IMR-90 (cell line): ENCODE results near the gene ITIH4. TPM values are rescaled to one million over a fixed set of nuclear protein-coding genes. Genes with fewer than 3 reads are reported as not detected.

ENCODE experiments used
- ATAC-seq: fragments of 200-7000 bp; cut with Tn5 transposase; 2 replicates; pipeline ENCODE4 v1.9.1; 2020; ENCODE audit warnings: low read depth, mild to moderate bottlenecking, moderate library complexity
- BruUV-seq: library from RNA; stranded (reverse); fragments of 400-500 nt; replicated peaks from 2 replicates; lab custom pipeline; 2021; lab: Mats Ljungman, UMichigan
- CTCF ChIA-PET: fragments of 300-600 bp; formaldehyde crosslinking; extraction: SDS; loops from one replicate; lab custom pipeline; 2021; ENCODE audit warnings: antibody characterized with exemption; lab: Yijun Ruan, JAX
- POLR2A ChIA-PET: fragments of 300-600 bp; sonication (Branson Sonifier 250); formaldehyde crosslinking; loops from one replicate; lab custom pipeline; 2022; ENCODE audit warnings: antibody characterized with exemption; ENCODE audit not compliant: unreplicated experiment; lab: Charles Lee
- DNase-seq: peaks from one replicate; pipeline ENCODE4 v3.0.0; 2013
- H2AFZ ChIP-seq: replicated peaks from 2 replicates; pipeline ENCODE3; 2013; ENCODE audit warnings: low read length, mild to moderate bottlenecking; ENCODE audit not compliant: poor library complexity
- H2AK5ac ChIP-seq: 2 replicates; pipeline ENCODE4 v1.6.1; 2013; ENCODE audit warnings: low read depth, low read length, inconsistent platforms
- H2AK9ac ChIP-seq: replicated peaks from 2 replicates; pipeline ENCODE3; 2013; ENCODE audit warnings: mild to moderate bottlenecking, low read depth, low read length, moderate library complexity; ENCODE audit not compliant: poor library complexity
- H2BK120ac ChIP-seq: 2 replicates; pipeline ENCODE4 v1.6.1; 2013; ENCODE audit warnings: low read depth, low read length, inconsistent platforms
- H2BK15ac ChIP-seq: 3 replicates; pipeline ENCODE4 v1.6.1; 2013; ENCODE audit warnings: low read depth, low read length, inconsistent platforms
- H2BK20ac ChIP-seq: 2 replicates; pipeline ENCODE4 v1.6.1; 2013; ENCODE audit warnings: low read depth, mild to moderate bottlenecking, inconsistent platforms, low read length, moderate library complexity
- H2BK5ac ChIP-seq: 2 replicates; pipeline ENCODE4 v1.6.1; 2013; ENCODE audit warnings: mild to moderate bottlenecking, low read depth, low read length, inconsistent platforms; ENCODE audit not compliant: poor library complexity, severe bottlenecking
- H3K14ac ChIP-seq: replicated peaks from 2 replicates; pipeline ENCODE4 v1.6.1; 2013; ENCODE audit warnings: low read depth, low read length, inconsistent platforms
- H3K18ac ChIP-seq: 2 replicates; pipeline ENCODE4 v1.6.1; 2013; ENCODE audit warnings: low read depth, low read length, control low read depth
- H3K23ac ChIP-seq: 2 replicates; pipeline ENCODE4 v1.6.1; 2013; ENCODE audit warnings: low read depth, low read length, inconsistent platforms
- H3K27ac ChIP-seq: 2 replicates; pipeline ENCODE4 v1.5.1; 2013; ENCODE audit warnings: mild to moderate bottlenecking, control low read depth, low read length; ENCODE audit not compliant: insufficient read depth
- H3K27me3 ChIP-seq: 2 replicates; pipeline ENCODE4 v1.6.1; 2013; ENCODE audit warnings: low read length; ENCODE audit not compliant: control insufficient read depth, insufficient read depth
- H3K36me3 ChIP-seq: 2 replicates; pipeline ENCODE4 v1.6.1; 2013; ENCODE audit warnings: low read length, mixed read lengths; ENCODE audit not compliant: control insufficient read depth, insufficient read depth
- H3K4ac ChIP-seq: 2 replicates; pipeline ENCODE4 v1.6.1; 2013; ENCODE audit warnings: low read depth, low read length, inconsistent platforms
- H3K4me1 ChIP-seq: 2 replicates; pipeline ENCODE4 v1.6.1; 2013; ENCODE audit warnings: low read length, mixed read lengths; ENCODE audit not compliant: control insufficient read depth, insufficient read depth
- H3K4me2 ChIP-seq: 2 replicates; pipeline ENCODE4 v1.6.1; 2013; ENCODE audit warnings: low read depth, mild to moderate bottlenecking, control low read depth, low read length, moderate library complexity
- H3K4me3 ChIP-seq: 2 replicates; pipeline ENCODE4 v1.5.1; 2013; ENCODE audit warnings: low read depth, mild to moderate bottlenecking, control low read depth, low read length, moderate library complexity; ENCODE audit not compliant: insufficient read depth
- H3K56ac ChIP-seq: 2 replicates; pipeline ENCODE4 v1.6.1; 2013; ENCODE audit warnings: low read length, inconsistent platforms; ENCODE audit not compliant: insufficient read depth; ENCODE audit errors: extremely low read depth
- H3K79me1 ChIP-seq, 2 experiments: 2 replicates each; pipeline ENCODE4 v1.6.1; 2013; ENCODE audit warnings: low read length in 2 of 2, inconsistent platforms in 1 of 2, low read depth in 1 of 2
- H3K9ac ChIP-seq: 2 replicates; pipeline ENCODE4 v1.6.1; 2013; ENCODE audit warnings: low read depth, low read length, control low read depth
- H3K9me1 ChIP-seq: 2 replicates; pipeline ENCODE4 v1.6.1; 2013; ENCODE audit warnings: low read length, inconsistent platforms; ENCODE audit not compliant: insufficient read depth
- H3K9me3 ChIP-seq: 2 replicates; pipeline ENCODE4 v1.6.1; 2013; ENCODE audit warnings: low read length; ENCODE audit not compliant: control insufficient read depth, insufficient read depth
- H4K20me1 ChIP-seq: 2 replicates; pipeline ENCODE4 v1.6.1; 2013; ENCODE audit warnings: low read length, inconsistent platforms; ENCODE audit not compliant: insufficient read depth
- H4K5ac ChIP-seq: 2 replicates; pipeline ENCODE4 v1.6.1; 2013; ENCODE audit warnings: mild to moderate bottlenecking, low read depth, low read length, control low read depth
- H4K8ac ChIP-seq, 2 experiments: 2 replicates each; pipeline ENCODE4 v1.6.1; 2013; ENCODE audit warnings: low read depth in 2 of 2, low read length in 2 of 2, control low read depth in 1 of 2, inconsistent platforms in 1 of 2
- H4K91ac ChIP-seq: 2 replicates; pipeline ENCODE4 v1.6.1; 2013; ENCODE audit warnings: low read depth, low read length, inconsistent platforms; ENCODE audit not compliant: insufficient read depth
- CEBPB ChIP-seq: IDR thresholded peaks from 2 replicates; pipeline ENCODE4 v1.6.1; 2012; ENCODE audit warnings: low read depth, low read length, improper control_type of control experiment
- CHD1 ChIP-seq: IDR thresholded peaks from 2 replicates; pipeline ENCODE4 v1.6.1; 2012; ENCODE audit warnings: low read depth, low read length, improper control_type of control experiment
- MAZ ChIP-seq: IDR thresholded peaks from 2 replicates; pipeline ENCODE4 v1.6.1; 2012; ENCODE audit warnings: low read depth, mild to moderate bottlenecking, low read length, improper control_type of control experiment, moderate library complexity, borderline replicate concordance
- MXI1 ChIP-seq: IDR thresholded peaks from 2 replicates; pipeline ENCODE4 v1.6.1; 2012; ENCODE audit warnings: low read depth, mild to moderate bottlenecking, low read length, moderate library complexity, borderline replicate concordance
- WGBS, 2 experiments: methylation state at CpG; one replicate each; pipeline versions ENCODE4 v1.1.5 to v1.1.7; 2013; ENCODE audit warnings: missing lambda C conversion rate in 2 of 2; ENCODE audit not compliant: insufficient read length in 1 of 2; ENCODE audit errors: extremely low coverage in 2 of 2; 5-methylcytosine and 5-hydroxymethylcytosine counted together
- dilution Hi-C: fragments of 300-500 bp; cut with HindIII; formaldehyde crosslinking; loops from one replicate; pipeline ENCODE4 v1.14.3; 2018; ENCODE audit warnings: low sequenced_read_pairs; ENCODE audit not compliant: unreplicated experiment
- in situ Hi-C: fragments of 300-500 bp; cut with MboI; formaldehyde crosslinking; loops from 3 replicates; pipeline ENCODE4 v1.14.3; 2019; ENCODE audit warnings: low sequenced_read_pairs, inconsistent platforms, mixed read lengths
- intact Hi-C: fragments of 100-400 bp; cut with micrococcal nuclease; formaldehyde crosslinking; loops from 2 replicates; pipeline ENCODE4 v1.10.0; 2022
- polyA plus RNA-seq, 3 experiments: library from polyadenylated mRNA; depleted of rRNA; stranded (reverse); fragments of >200 nt; gene quantifications; 2 replicates each; pipeline ENCODE4 v1.2.3, GENCODE V29; 2012; ENCODE audit warnings: low replicate concordance in 1 of 3
- total RNA-seq: library from RNA; depleted of rRNA; stranded (reverse); fragments of >200 nt; gene quantifications from 2 replicates; pipeline ENCODE4 v1.2.3, GENCODE V29; 2012

The ITIH4 gene
- total and polyA plus RNA-seq, 2 of the 4 experiments (the other 2 are of a cell fraction) = 0.26 to 0.36 TPM

DNA sequence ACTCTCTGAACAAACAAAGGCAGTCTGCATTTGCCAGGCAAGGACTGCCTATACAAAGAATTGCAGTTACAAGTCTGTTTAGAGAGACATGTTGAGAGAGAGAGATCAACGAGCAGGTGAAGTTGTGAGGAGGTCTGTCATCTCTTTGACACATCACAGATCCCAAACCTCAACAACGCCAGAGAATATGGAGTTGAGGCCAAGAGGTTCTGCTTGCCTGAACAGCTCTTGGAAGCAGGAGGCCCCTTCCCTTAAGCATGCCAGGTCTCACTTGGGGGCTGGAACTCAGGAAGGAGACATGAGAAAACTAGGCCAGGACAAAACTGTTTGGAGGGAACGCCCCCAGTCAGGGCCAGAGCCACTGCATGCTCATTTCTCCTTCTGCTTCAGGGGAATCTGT lies 26.7 kb upstream of the ITIH4 start:
- no peak overlapping the region for H3K27ac ChIP-seq
- H3K27me3 ChIP-seq = no peaks in the 10 kb centered on the region
- H2BK15ac ChIP-seq = no peak overlapping the region
- peaks cover 2% of the 10 kb centered on the region for H3K36me3 ChIP-seq
- intact Hi-C loops (no loop called here), dilution Hi-C loops (no loop called here), in situ Hi-C loops (no loop called here)
- peaks cover 12% of the 10 kb centered on the region; the same call in 1 of the 2 replicates for H3K9me1 ChIP-seq
- H4K8ac ChIP-seq = no peak overlapping the region
- WGBS, 2 experiments = no CpG with 5 or more reads among the region's 3 CpGs
- H3K9me3 ChIP-seq = no peaks in the 10 kb centered on the region
- CTCF ChIA-PET = no interaction called here
- H3K4ac ChIP-seq = no peak overlapping the region
- H2BK20ac ChIP-seq = no peak overlapping the region
- no peak overlapping the region for H3K9ac ChIP-seq
- no peak overlapping the region for H3K23ac ChIP-seq
- H3K18ac ChIP-seq = no peak overlapping the region
- POLR2A ChIA-PET = no interaction called here
- H2BK120ac ChIP-seq = no peak overlapping the region
- H4K91ac ChIP-seq = no peak overlapping the region
- H3K79me1 ChIP-seq = peaks cover 0 to 3% of the 10 kb centered on the region in 2 experiments; a peak in 1 of 4 replicates
- TF ChIP-seq MXI1 = no peak
- TF ChIP-seq CHD1 = no peak
- TF ChIP-seq MAZ = no peak
- TF ChIP-seq CEBPB = no peak
- H3K56ac ChIP-seq = no peak overlapping the region
- no peak for DNase-seq
- H2AK9ac ChIP-seq = no peak overlapping the region
- no peak overlapping the region for H2AK5ac ChIP-seq
- H4K5ac ChIP-seq = no peak overlapping the region
- H3K4me2 ChIP-seq = no peak overlapping the region
- no peak overlapping the region for H3K4me3 ChIP-seq
- no TSS peak for BruUV-seq
- H3K14ac ChIP-seq = no peak overlapping the region
- peaks cover 2% of the 10 kb centered on the region; the same call in 1 of the 2 replicates for H3K4me1 ChIP-seq
- no peak overlapping the region for H2BK5ac ChIP-seq
- ATAC-seq = no peak
- no peak overlapping the region for H2AFZ ChIP-seq
- H4K20me1 ChIP-seq = peaks cover 7% of the 10 kb centered on the region; the same call in 1 of the 2 replicates
